ENCODE data around the gene TTC21A.

TTC21A gene

GRCh38 chr3:39143051-39143885, 35.8 kb downstream of the TTC21A start:
- Mint-ChIP-seq H3K27me3 (ENCODE audit: low read depth) (no peaks in the 10 kb centered on the region), H3K27ac (no peak overlapping the region), H3K9me3 (no peaks in the 10 kb centered on the region), H3K4me3 (no peak overlapping the region), H3K4me1 (ENCODE audit: low read depth) (peaks cover 32% of the 10 kb centered on the region), H3K36me3 (ENCODE audit: low read depth) (peaks cover 56% of the 10 kb centered on the region)

- Mint-ChIP-seq H3K27ac (peak overlapping the region; percentile 26), H3K4me1 (ENCODE audit: low read depth) (peaks cover 38% of the 10 kb centered on the region), H3K4me3 (no peak overlapping the region), H3K9me3 (no peaks in the 10 kb centered on the region), H3K36me3 (ENCODE audit: low read depth) (peaks cover 58% of the 10 kb centered on the region), H3K27me3 (ENCODE audit: low read depth) (no peaks in the 10 kb centered on the region)
Observed at GRCh38 chr3:39144095-39144747, 36.7 kb downstream of the TTC21A start.

- Mint-ChIP-seq H3K27ac (peak overlapping the region; percentile 26), H3K27me3 (ENCODE audit: low read depth) (no peaks in the 10 kb centered on the region), H3K9me3 (no peaks in the 10 kb centered on the region), H3K36me3 (ENCODE audit: low read depth) (peaks cover 53% of the 10 kb centered on the region), H3K4me3 (no peak overlapping the region), H3K4me1 (ENCODE audit: low read depth) (peaks cover 45% of the 10 kb centered on the region)
Observed at GRCh38 chr3:39144748-39145380, 37.4 kb downstream of the TTC21A start.

GRCh38 chr3:39146083-39146501, 38.6 kb downstream of the TTC21A start:
- no peaks in the 10 kb centered on the region for H3K9me3 Mint-ChIP-seq
- peak overlapping the region; percentile 97 for H3K27ac Mint-ChIP-seq
- peaks cover 50% of the 10 kb centered on the region for H3K36me3 Mint-ChIP-seq (ENCODE audit: low read depth)
- H3K27me3 Mint-ChIP-seq (ENCODE audit: low read depth) = no peaks in the 10 kb centered on the region
- H3K4me1 Mint-ChIP-seq (ENCODE audit: low read depth) = peaks cover 55% of the 10 kb centered on the region
- peak overlapping the region; percentile 96 for H3K4me3 Mint-ChIP-seq

GRCh38 chr3:39146611-39147591, 39.4 kb downstream of the TTC21A start:
- H3K4me1 Mint-ChIP-seq (ENCODE audit: low read depth) = peaks cover 61% of the 10 kb centered on the region
- peaks cover 46% of the 10 kb centered on the region for H3K36me3 Mint-ChIP-seq (ENCODE audit: low read depth)

GRCh38 chr3:39147711-39148434, 40.4 kb downstream of the TTC21A start:
- peaks cover 47% of the 10 kb centered on the region for H3K36me3 Mint-ChIP-seq (ENCODE audit: low read depth)
- H3K4me3 Mint-ChIP-seq = peak overlapping the region; percentile 96
- H3K4me1 Mint-ChIP-seq (ENCODE audit: low read depth) = peaks cover 65% of the 10 kb centered on the region
- no peaks in the 10 kb centered on the region for H3K9me3 Mint-ChIP-seq
- H3K27me3 Mint-ChIP-seq (ENCODE audit: low read depth) = no peaks in the 10 kb centered on the region
- H3K27ac Mint-ChIP-seq = peak overlapping the region; percentile 97

More at GRCh38 chr3:39146611-39147591, 39.4 kb downstream of the TTC21A start:
- H3K4me3 Mint-ChIP-seq = peak overlapping the region; percentile 96
- H3K27ac Mint-ChIP-seq = peak overlapping the region; percentile 97
- no peaks in the 10 kb centered on the region for H3K27me3 Mint-ChIP-seq (ENCODE audit: low read depth)
- H3K9me3 Mint-ChIP-seq = no peaks in the 10 kb centered on the region

- peaks cover 65% of the 10 kb centered on the region for H3K4me1 Mint-ChIP-seq (ENCODE audit: low read depth)
- peak overlapping the region; percentile 96 for H3K4me3 Mint-ChIP-seq
- no peaks in the 10 kb centered on the region for H3K9me3 Mint-ChIP-seq
- peak overlapping the region; percentile 97 for H3K27ac Mint-ChIP-seq
- H3K27me3 Mint-ChIP-seq (ENCODE audit: low read depth) = no peaks in the 10 kb centered on the region
- H3K36me3 Mint-ChIP-seq (ENCODE audit: low read depth) = peaks cover 42% of the 10 kb centered on the region
Observed at GRCh38 chr3:39148435-39149058, 41.1 kb downstream of the TTC21A start.

- peaks cover 38% of the 10 kb centered on the region for H3K36me3 Mint-ChIP-seq (ENCODE audit: low read depth)
Observed at GRCh38 chr3:39149059-39149455, 41.6 kb downstream of the TTC21A start.

GRCh38 chr3:39149498-39150147, 42.1 kb downstream of the TTC21A start:
- H3K4me3 Mint-ChIP-seq = peak overlapping the region; percentile 96
- H3K4me1 Mint-ChIP-seq (ENCODE audit: low read depth) = peaks cover 69% of the 10 kb centered on the region
- peak overlapping the region; percentile 97 for H3K27ac Mint-ChIP-seq
- peaks cover 32% of the 10 kb centered on the region for H3K36me3 Mint-ChIP-seq (ENCODE audit: low read depth)
- no peaks in the 10 kb centered on the region for H3K27me3 Mint-ChIP-seq (ENCODE audit: low read depth)
- H3K9me3 Mint-ChIP-seq = no peaks in the 10 kb centered on the region

More at GRCh38 chr3:39149059-39149455, 41.6 kb downstream of the TTC21A start:
- H3K4me1 Mint-ChIP-seq (ENCODE audit: low read depth) = peaks cover 65% of the 10 kb centered on the region
- peak overlapping the region; percentile 97 for H3K27ac Mint-ChIP-seq
- no peaks in the 10 kb centered on the region for H3K27me3 Mint-ChIP-seq (ENCODE audit: low read depth)
- H3K4me3 Mint-ChIP-seq = peak overlapping the region; percentile 96
- no peaks in the 10 kb centered on the region for H3K9me3 Mint-ChIP-seq

GRCh38 chr3:39150148-39150802, 42.8 kb downstream of the TTC21A start:
- H3K27ac Mint-ChIP-seq = peak overlapping the region; percentile 97
- no peaks in the 10 kb centered on the region for H3K9me3 Mint-ChIP-seq
- H3K27me3 Mint-ChIP-seq (ENCODE audit: low read depth) = no peaks in the 10 kb centered on the region
- peaks cover 69% of the 10 kb centered on the region for H3K4me1 Mint-ChIP-seq (ENCODE audit: low read depth)
- peaks cover 30% of the 10 kb centered on the region for H3K36me3 Mint-ChIP-seq (ENCODE audit: low read depth)
- peak overlapping the region; percentile 96 for H3K4me3 Mint-ChIP-seq

GRCh38 chr3:39150803-39151631, 43.5 kb downstream of the TTC21A start:
- peaks cover 24% of the 10 kb centered on the region for H3K36me3 Mint-ChIP-seq (ENCODE audit: low read depth)
- H3K27ac Mint-ChIP-seq = peak overlapping the region; percentile 97
- peaks cover 69% of the 10 kb centered on the region for H3K4me1 Mint-ChIP-seq (ENCODE audit: low read depth)
- no peaks in the 10 kb centered on the region for H3K9me3 Mint-ChIP-seq
- H3K4me3 Mint-ChIP-seq = peak overlapping the region; percentile 96
- no peaks in the 10 kb centered on the region for H3K27me3 Mint-ChIP-seq (ENCODE audit: low read depth)

- no peaks in the 10 kb centered on the region for H3K9me3 Mint-ChIP-seq
- peaks cover 13% of the 10 kb centered on the region for H3K36me3 Mint-ChIP-seq (ENCODE audit: low read depth)
Observed at GRCh38 chr3:39153977-39154279, 46.4 kb downstream of the TTC21A start.

More at GRCh38 chr3:39153977-39154279, 46.4 kb downstream of the TTC21A start:
- Mint-ChIP-seq H3K4me1 (ENCODE audit: low read depth) (peaks cover 45% of the 10 kb centered on the region), H3K27ac (peak overlapping the region; percentile 92), H3K4me3 (peak overlapping the region; percentile 77), H3K27me3 (ENCODE audit: low read depth) (peaks cover 12% of the 10 kb centered on the region)

Data from T-helper 1 cell treated with Interleukin-12 subunit alpha and Interleukin-12 subunit beta and Interleukin-4 antibody, amounts not matched to agents 30 μg/mL and 1 μg/mL, for 36 hours (primary cell).